ENCODE measurements around the gene HCFC1R1. TPM values are rescaled to one million over a fixed set of nuclear protein-coding genes. Genes with fewer than 3 reads are reported as not detected.

HCFC1R1 gene
- total RNA-seq, 1 donor from 2014 or later = 133 TPM

DNA sequence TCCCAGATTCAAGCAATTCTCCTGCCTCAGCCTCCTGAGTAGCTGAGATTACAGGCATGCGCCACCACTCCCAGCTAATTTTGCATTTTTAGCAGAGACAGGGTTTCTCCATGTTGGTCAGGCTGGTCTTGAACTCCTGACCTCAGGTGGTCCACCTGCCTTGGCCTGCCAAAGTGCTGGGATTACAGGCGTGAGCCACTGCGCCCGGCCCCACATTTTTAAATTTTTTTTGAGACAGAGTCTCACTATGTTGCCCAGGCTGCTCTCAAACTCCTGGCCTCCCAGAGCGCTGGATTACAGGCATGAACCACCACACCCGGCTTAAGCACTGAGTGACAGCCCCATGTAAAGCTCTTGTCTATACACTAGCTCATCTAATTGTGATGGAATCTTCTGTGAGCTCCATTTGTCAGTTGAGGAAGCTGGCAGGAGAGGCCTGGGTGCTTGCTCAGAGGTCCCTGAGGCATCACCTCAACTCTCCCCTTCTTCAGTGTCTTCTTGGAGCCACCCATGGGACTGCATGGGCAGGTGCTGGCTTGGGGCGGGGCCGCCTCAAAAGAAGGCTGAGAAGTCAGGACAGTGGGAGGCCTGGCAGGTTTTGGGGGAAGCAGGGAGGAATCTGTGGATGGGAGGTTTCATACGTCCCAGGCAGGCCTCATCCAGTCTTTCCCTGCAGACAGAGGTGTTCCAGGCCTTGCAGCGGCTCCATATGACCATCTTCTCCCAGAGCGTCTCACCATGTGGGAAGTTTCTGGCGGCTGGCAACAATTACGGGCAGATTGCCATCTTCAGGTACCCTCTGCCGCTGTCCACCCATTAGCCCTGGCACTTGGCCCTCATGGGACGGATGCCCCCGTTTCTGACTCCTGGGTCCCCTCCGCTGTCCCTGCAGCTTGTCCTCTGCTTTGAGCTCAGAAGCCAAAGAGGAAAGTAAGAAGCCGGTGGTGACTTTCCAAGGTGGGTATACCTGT lies 1.6 kb upstream of the HCFC1R1 start:
- no peaks in the 10 kb centered on the region for H3K27me3 Mint-ChIP-seq (ENCODE audit: unreplicated experiment)
- H3K9me3 Mint-ChIP-seq (ENCODE audit: unreplicated experiment) = no peaks in the 10 kb centered on the region
- no peak for DNase-seq (ENCODE audit: extremely low spot score, unreplicated experiment)
- H3K27ac Mint-ChIP-seq (ENCODE audit: unreplicated experiment) = no peak overlapping the region
- H3K4me3 Mint-ChIP-seq (ENCODE audit: unreplicated experiment) = peak overlapping the region; percentile 86
- H3K36me3 Mint-ChIP-seq (ENCODE audit: unreplicated experiment) = peaks cover 2% of the 10 kb centered on the region
- H3K4me1 Mint-ChIP-seq (ENCODE audit: unreplicated experiment) = peaks cover 27% of the 10 kb centered on the region
- no peak for TF ChIP-seq CTCF (IDR thresholded peaks at IDR 0.05)

DNA sequence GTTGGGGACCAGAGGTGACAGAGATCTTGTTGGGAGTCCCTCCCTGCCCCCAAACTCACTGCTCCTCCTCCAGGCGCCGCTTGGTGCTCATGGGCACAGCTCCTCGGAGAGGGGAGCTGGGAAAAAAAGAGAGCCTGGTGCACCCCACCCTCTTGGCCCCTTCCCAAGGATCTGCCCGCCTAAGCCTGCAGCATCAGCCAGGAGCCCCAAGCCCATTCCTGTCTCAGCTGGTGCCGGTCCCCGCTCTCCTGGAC lies 400 bp downstream of the HCFC1R1 start:
- peak overlapping the region; percentile 86 for H3K4me3 Mint-ChIP-seq (ENCODE audit: unreplicated experiment)
- peak; percentile 90 for DNase-seq (ENCODE audit: extremely low spot score, unreplicated experiment)
- peaks cover 2% of the 10 kb centered on the region for H3K27me3 Mint-ChIP-seq (ENCODE audit: unreplicated experiment)
- peaks cover 35% of the 10 kb centered on the region for H3K4me1 Mint-ChIP-seq (ENCODE audit: unreplicated experiment)
- peaks cover 2% of the 10 kb centered on the region for H3K36me3 Mint-ChIP-seq (ENCODE audit: unreplicated experiment)
- H3K27ac Mint-ChIP-seq (ENCODE audit: unreplicated experiment) = peak overlapping the region; percentile 96
- no peaks in the 10 kb centered on the region for H3K9me3 Mint-ChIP-seq (ENCODE audit: unreplicated experiment)
- no peak for TF ChIP-seq CTCF (IDR thresholded peaks at IDR 0.05)

DNA sequence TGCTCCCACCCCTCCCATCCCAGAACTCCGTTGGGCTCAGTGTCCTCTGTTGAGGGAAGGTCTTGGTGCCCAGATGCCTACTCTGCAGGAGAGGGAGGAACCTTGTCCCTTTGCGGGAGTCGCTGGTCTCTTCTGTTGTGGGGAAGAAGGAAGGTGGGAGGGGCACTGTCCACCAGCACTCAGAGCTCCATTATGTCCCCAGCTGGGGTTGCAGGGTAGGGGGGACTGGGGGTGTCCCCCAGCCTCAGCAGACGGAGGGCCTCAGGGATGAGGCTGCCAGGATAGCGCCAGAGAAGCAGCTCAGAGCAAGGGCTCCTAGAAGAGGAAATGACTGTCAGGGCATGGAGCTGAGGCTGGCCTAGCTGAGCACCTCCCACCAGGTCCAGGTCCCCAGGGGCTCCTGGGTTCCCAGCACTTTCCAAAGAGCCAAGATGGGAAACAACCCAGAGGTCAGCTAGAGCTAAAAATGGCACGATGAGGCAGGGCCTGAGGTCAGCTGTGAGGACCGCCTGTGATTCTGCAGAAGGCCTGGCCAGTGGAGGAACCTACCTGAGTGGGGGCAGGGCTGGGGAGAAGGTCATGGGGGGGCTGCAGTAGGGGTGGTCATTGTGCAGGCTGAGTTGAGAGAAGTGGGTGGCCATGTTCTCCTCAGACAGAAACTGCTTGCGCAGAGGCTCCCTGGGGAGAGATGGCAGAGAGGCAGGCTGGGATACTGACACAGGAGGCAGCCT lies 893 bp downstream of the HCFC1R1 start:
- Mint-ChIP-seq H3K4me3 (ENCODE audit: unreplicated experiment) (peak overlapping the region; percentile 86), H3K4me1 (ENCODE audit: unreplicated experiment) (peaks cover 40% of the 10 kb centered on the region), H3K27me3 (ENCODE audit: unreplicated experiment) (peaks cover 2% of the 10 kb centered on the region), H3K9me3 (ENCODE audit: unreplicated experiment) (no peaks in the 10 kb centered on the region), H3K36me3 (ENCODE audit: unreplicated experiment) (peaks cover 2% of the 10 kb centered on the region), H3K27ac (ENCODE audit: unreplicated experiment) (peak overlapping the region; percentile 96)
- DNase-seq (ENCODE audit: extremely low spot score, unreplicated experiment) = no peak
- no peak for TF ChIP-seq CTCF (IDR thresholded peaks at IDR 0.05)

DNA sequence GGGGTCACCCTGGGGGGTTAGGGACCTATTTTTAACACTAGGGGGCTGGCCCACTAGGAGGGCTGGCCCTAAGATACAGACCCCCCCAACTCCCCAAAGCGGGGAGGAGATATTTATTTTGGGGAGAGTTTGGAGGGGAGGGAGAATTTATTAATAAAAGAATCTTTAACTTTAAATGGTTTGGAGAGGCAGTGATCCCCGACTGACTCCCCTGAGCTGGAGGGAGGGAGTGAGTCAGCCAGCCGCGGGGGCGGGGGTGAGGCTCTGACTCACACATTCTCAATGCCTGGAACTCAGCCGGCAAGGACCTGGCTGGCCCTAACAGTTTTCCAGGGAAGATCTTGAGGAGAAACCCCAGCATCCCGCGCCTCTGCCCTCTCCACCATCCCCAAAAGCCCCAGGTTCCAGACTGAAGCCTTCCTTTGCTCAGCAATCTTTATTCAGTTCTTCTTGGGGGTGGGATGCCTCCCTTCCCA lies 1.5 kb downstream of the HCFC1R1 start:
- DNase-seq (ENCODE audit: extremely low spot score, unreplicated experiment) = peak; percentile 96
- peak overlapping the region; percentile 86 for H3K4me3 Mint-ChIP-seq (ENCODE audit: unreplicated experiment)
- peaks cover 2% of the 10 kb centered on the region for H3K27me3 Mint-ChIP-seq (ENCODE audit: unreplicated experiment)
- no peak for TF ChIP-seq CTCF (IDR thresholded peaks at IDR 0.05)
- H3K27ac Mint-ChIP-seq (ENCODE audit: unreplicated experiment) = peak overlapping the region; percentile 96
- peaks cover 2% of the 10 kb centered on the region for H3K36me3 Mint-ChIP-seq (ENCODE audit: unreplicated experiment)
- no peaks in the 10 kb centered on the region for H3K9me3 Mint-ChIP-seq (ENCODE audit: unreplicated experiment)
- H3K4me1 Mint-ChIP-seq (ENCODE audit: unreplicated experiment) = peaks cover 40% of the 10 kb centered on the region
